ENCODE measurements around the gene SAMD4A.

DNA sequence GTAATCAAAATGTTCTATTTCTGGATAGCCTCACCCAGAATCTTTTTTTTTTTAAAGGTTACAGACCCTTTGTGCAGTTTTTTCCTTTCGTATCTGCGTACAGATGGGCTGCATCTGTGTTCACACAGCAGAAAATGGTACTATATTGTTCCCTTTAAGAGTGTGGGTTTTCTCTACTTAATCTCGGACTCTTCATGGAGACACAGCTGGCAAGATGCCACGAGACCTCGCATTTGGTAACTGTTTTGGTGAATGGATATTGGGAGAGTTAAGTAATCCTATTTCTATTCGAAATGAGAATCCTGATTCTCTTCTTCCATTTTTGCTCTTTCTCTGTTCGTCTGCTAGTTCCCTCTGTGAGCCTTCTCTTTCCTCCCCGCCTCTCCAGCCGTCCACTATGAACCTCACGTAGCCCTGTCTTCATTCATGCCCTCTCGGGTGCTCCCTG, 85.7 kb downstream of the SAMD4A start:
- no peak for TF ChIP-seq CTCF (conservative IDR thresholded peaks at IDR 0.05; ENCODE audit: low read length)
- TF ChIP-seq EZH2phosphoT487 (IDR thresholded peaks at IDR 0.05; ENCODE audit: borderline replicate concordance, low read depth, low read length) = no peak
